Endothelial cell (in vitro differentiated cells): ENCODE measurements around the gene HNRNPF. TPM values are rescaled to one million over a fixed set of nuclear protein-coding genes. Genes with fewer than 3 reads are reported as not detected.
A peak's percentile ranks its signal among the peaks of the same experiment; 100 is the strongest.
"Not testable (repeated sequence)": the region's sequence is repeated elsewhere in the genome, so short reads cannot be mapped to it uniquely, and the experiment has no call there.

Experiments used
- DNase-seq: peaks from one replicate; pipeline ENCODE4 v3.0.0; 2021; ENCODE audit warnings: low spot score
- H3K27ac Mint-ChIP-seq: one replicate; pipeline ENCODE4 v1.8.0; 2021; ENCODE audit warnings: mixed read lengths, inconsistent platforms; ENCODE audit not compliant: unreplicated experiment
- H3K27me3 Mint-ChIP-seq: one replicate; pipeline ENCODE4 v1.8.0; 2021; ENCODE audit warnings: mild to moderate bottlenecking, moderate library complexity, mixed read lengths, inconsistent platforms; ENCODE audit not compliant: unreplicated experiment
- H3K36me3 Mint-ChIP-seq: one replicate; pipeline ENCODE4 v1.8.0; 2021; ENCODE audit warnings: mild to moderate bottlenecking, low read depth, mixed read lengths, inconsistent platforms; ENCODE audit not compliant: unreplicated experiment
- H3K4me1 Mint-ChIP-seq: one replicate; pipeline ENCODE4 v1.8.0; 2021; ENCODE audit warnings: mild to moderate bottlenecking, mixed read lengths, inconsistent platforms; ENCODE audit not compliant: unreplicated experiment
- H3K4me3 Mint-ChIP-seq: one replicate; pipeline ENCODE4 v1.8.0; 2021; ENCODE audit warnings: mild to moderate bottlenecking, mixed read lengths, inconsistent platforms; ENCODE audit not compliant: unreplicated experiment
- H3K9me3 Mint-ChIP-seq: one replicate; pipeline ENCODE4 v1.8.0; 2021; ENCODE audit warnings: mixed read lengths, inconsistent platforms; ENCODE audit not compliant: unreplicated experiment
- total RNA-seq: library from RNA; stranded (reverse); fragmentation: NEBNext Ultra II Directional; extraction: Animal tissue kit (Norgen Biotek cat#: 25700); gene quantifications from one replicate; pipeline ENCODE4 v1.2.1, GENCODE V29; 2021; ENCODE audit not compliant: unreplicated experiment
- TF ChIP-seq, protein P1 (sequence below): fragments of 200-600 bp; sonication (generic); IDR thresholded peaks from one replicate; pipeline ENCODE4 v1.5.0; 2021; ENCODE audit warnings: antibody characterized with exemption; ENCODE audit not compliant: unreplicated experiment

The HNRNPF gene
- total RNA-seq, 1 donor from 2014 or later = 194 TPM

DNA sequence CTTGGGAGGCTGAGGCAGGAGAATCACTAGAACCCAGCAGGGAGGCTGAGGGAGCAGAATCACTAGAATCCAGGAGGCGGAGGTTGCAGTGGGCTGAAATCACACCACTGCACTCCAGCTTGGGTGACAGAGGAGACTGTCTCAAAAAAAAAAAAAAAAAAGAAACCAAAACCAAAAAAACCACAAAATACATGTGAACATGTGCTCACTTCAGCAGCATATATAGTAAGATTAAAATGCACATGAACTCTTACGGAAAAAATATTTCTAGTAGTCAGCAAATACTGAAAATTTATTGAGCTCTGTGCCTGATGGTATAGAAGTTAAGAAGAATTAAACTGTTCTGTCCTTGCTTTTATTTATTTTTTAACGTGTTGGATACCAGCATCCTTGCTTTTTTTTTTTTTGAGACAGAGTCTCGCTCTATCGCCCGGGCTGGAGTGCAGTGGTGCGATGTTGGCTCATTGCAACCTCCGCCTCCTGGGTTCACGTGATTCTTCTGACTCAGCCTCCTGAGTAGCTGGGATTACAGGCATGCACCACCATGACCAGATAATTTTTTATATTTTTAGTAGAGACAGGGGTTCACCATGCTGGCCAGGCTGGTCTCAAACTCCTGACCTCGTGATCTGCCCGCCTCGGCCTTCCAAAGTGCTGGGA is 18.3 kb upstream of the HNRNPF start:
- Mint-ChIP-seq H3K27ac (no peak overlapping the region), H3K27me3 (no peaks in the 10 kb centered on the region), H3K36me3 (peaks cover 4% of the 10 kb centered on the region), H3K9me3 (no peaks in the 10 kb centered on the region), H3K4me3 (no peak overlapping the region), H3K4me1 (no peaks in the 10 kb centered on the region)
- TF ChIP-seq, protein P1, sequence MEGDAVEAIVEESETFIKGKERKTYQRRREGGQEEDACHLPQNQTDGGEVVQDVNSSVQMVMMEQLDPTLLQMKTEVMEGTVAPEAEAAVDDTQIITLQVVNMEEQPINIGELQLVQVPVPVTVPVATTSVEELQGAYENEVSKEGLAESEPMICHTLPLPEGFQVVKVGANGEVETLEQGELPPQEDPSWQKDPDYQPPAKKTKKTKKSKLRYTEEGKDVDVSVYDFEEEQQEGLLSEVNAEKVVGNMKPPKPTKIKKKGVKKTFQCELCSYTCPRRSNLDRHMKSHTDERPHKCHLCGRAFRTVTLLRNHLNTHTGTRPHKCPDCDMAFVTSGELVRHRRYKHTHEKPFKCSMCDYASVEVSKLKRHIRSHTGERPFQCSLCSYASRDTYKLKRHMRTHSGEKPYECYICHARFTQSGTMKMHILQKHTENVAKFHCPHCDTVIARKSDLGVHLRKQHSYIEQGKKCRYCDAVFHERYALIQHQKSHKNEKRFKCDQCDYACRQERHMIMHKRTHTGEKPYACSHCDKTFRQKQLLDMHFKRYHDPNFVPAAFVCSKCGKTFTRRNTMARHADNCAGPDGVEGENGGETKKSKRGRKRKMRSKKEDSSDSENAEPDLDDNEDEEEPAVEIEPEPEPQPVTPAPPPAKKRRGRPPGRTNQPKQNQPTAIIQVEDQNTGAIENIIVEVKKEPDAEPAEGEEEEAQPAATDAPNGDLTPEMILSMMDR = no peak
- DNase-seq = no peak

DNA sequence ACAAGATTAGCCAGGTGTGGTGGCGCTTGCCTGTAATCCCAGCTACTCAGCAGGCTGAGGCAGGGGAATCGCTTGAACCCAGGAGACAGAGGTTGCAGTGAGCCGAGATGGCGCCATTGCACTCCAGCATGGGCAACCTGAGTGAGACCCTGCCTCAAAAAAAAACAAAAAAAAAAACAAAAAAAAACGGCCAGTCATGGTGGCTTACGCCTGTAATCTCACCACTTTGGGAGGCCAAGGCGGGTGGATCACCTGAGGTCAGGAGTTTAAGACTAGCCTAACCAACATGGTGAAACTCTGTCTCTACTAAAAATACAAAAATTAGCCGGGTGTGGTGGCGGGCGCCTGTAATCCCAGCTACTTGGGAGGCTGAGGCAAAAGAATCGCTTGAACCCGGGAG is 17.5 kb upstream of the HNRNPF start:
- H3K9me3 Mint-ChIP-seq, DNase-seq, H3K27ac Mint-ChIP-seq, H3K4me1 Mint-ChIP-seq, H3K4me3 Mint-ChIP-seq, H3K27me3 Mint-ChIP-seq, H3K36me3 Mint-ChIP-seq: not testable (repeated sequence)

DNA sequence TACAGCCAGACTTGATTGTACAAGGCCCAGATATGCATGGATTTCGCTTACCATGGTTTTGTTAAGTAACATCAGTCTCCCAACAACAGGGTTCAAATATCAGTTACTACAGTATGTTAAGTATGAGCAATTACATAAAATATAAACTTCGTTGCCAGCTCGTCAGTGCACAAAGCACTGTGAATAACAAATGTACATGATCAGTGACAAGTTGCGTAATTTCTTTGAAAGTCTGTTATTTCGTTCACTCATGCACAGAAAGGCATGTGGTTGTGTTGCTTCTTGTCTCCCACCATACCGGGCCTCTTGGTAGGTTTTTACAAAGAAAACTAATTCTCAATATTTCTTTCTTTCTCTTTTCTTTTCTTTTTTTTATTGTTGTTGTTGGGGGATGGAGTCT is 15.4 kb upstream of the HNRNPF start:
- peaks cover 3% of the 10 kb centered on the region for H3K27me3 Mint-ChIP-seq
- H3K4me1 Mint-ChIP-seq = no peaks in the 10 kb centered on the region
- H3K9me3 Mint-ChIP-seq = no peaks in the 10 kb centered on the region
- TF ChIP-seq, protein P1 = no peak
- no peak for DNase-seq
- H3K36me3 Mint-ChIP-seq = peaks cover 4% of the 10 kb centered on the region
- H3K4me3 Mint-ChIP-seq = no peak overlapping the region
- no peak overlapping the region for H3K27ac Mint-ChIP-seq

DNA sequence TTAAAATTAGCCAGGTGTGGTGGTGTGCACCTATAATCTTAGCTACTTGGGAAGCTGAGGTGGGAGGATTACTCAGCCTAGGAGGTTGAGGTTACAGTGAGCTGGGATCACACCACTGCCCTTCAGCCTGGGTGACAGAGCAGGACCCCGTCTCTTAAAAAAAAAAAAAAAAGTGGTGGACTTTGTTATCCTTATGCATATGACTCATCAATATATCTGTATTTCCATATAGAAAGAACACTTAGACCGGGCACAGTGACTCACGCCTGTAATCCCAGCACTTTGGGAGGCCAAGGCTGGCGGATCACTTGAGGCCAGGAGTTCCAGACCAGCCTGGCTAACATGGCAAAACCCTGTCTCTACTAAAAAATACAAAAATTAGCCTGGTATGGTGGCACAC is 13.0 kb upstream of the HNRNPF start:
- H3K9me3 Mint-ChIP-seq, DNase-seq, H3K4me1 Mint-ChIP-seq, H3K4me3 Mint-ChIP-seq, H3K27me3 Mint-ChIP-seq, H3K36me3 Mint-ChIP-seq, H3K27ac Mint-ChIP-seq: not testable (repeated sequence)

DNA sequence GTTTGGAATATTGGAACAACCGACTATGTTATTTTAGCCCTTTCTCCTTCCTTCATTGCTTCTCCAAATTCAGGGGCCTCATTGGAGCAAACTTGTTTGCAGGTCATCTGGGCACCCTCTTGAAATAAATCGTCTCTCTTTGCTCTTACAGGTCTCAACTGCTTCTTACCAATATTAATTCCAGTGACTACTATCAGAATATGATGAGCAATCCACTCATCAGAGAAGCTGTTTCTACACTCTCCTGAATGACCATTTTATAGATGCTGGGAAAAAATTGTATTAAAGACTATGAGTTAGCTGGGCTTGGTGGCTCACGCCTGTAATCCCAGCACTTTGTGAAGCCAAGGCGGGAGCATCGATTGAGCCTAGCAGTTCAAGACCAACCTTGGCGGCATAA is 12.5 kb upstream of the HNRNPF start:
- DNase-seq = no peak
- Mint-ChIP-seq H3K27ac (no peak overlapping the region), H3K36me3 (peaks cover 4% of the 10 kb centered on the region), H3K27me3 (peaks cover 3% of the 10 kb centered on the region), H3K4me1 (no peaks in the 10 kb centered on the region), H3K4me3 (no peak overlapping the region), H3K9me3 (no peaks in the 10 kb centered on the region)
- TF ChIP-seq, protein P1 = no peak

DNA sequence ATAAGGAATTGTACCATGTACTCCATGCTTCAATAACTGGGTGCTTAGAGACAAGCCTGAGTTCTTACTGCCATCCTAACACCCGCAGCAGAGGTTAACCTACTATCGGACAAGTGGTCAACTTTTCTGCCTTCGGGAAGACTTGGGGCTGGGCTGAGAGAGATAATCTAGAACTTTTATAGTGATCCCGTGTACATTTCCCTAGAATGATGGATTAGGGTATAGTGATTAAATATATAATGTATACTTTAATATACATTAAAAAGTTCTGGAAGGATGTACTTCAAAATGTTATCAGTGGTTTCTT is 12.2 kb upstream of the HNRNPF start:
- TF ChIP-seq, protein P1 = no peak
- Mint-ChIP-seq H3K36me3 (peaks cover 4% of the 10 kb centered on the region), H3K4me1 (no peaks in the 10 kb centered on the region), H3K27me3 (peaks cover 3% of the 10 kb centered on the region), H3K9me3 (no peaks in the 10 kb centered on the region), H3K4me3 (peak overlapping the region; percentile 73), H3K27ac (no peak overlapping the region)
- DNase-seq = no peak
